NCI-H128 (cell line): Measurements from ENCODE around the gene SLBP.

Experiments used
- DNase-seq: peaks from one replicate; lab custom pipeline; 2025; ENCODE audit not compliant: unreplicated experiment; lab: John Stamatoyannopoulos, UW

The SLBP gene

DNA sequence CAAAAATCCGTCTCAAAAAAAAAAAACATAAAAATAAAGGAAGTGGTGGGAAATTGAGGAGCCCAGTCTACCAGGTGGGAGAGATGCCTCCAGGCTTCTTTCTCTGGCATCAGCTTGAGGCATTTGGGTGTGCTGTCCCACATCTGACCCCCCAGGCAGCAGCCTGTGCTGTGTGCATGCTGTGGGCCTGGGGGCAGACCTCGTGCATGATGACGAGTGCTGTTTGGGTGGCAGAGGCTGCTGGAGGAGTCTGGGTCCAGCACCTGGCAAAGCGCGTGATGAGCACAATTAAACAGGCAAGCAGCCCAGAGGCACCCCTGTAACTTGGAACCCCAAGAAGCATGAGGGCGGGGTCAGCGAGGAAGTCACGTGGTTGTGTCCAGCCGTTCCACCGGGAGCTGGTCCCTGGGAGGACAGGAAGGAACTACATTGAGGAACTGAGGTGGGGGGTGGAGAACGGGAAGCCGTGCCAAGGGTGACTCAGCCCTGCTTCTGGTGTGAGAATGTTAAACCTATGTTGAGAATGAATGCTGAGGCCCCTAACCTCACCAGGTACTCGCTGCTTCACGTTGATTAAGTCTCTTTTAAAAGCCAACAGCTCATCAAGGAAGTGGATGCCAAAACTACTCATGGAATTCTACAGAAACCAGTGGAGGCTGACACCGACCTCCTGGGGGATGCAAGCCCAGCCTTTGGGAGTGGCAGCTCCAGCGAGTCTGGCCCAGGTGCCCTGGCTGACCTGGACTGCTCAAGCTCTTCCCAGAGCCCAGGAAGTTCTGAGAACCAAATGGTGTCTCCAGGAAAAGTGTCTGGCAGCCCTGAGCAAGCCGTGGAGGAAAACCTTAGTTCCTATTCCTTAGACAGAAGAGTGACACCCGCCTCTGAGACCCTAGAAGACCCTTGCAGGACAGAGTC is 15.3 kb upstream of the SLBP start:
- DNase-seq: no peak

DNA sequence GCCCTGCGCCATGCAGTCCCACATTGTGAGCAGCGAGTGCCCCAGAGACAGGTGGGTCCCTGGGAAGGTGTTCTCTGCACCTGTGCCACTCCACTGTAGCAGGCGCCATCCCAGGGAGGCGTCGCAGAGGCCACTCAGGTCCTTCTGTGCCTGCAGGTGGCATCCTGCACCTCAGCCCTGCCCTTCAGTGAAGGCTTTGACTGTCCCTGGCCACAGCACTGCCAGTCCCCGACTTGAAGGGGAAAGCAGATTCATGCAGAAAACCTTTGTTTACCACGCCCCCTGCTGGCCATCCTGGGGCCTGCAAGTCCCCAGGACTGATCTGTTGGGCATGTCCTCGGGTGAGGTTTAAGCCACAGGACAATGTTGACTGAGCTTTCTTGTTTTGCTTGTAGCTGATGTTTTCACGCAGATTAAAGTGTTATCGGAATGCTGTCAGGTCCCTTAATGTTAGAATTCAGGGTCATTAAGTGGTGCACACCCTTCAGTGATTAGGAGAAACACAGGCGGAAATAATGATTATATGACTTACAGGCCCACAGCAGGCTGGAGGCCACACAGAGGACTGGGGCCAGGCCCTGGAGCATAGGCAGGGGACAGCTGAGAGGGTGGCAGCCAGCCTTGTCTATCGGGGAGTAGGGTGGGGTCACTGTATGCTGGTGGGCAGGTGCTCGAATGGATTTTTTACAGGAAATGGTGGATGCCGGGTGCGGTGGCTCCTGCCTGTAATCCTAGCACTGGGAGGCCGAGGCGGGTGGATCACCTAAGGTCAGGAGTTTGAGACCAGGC is 14.2 kb upstream of the SLBP start:
- DNase-seq: peak; percentile 29

DNA sequence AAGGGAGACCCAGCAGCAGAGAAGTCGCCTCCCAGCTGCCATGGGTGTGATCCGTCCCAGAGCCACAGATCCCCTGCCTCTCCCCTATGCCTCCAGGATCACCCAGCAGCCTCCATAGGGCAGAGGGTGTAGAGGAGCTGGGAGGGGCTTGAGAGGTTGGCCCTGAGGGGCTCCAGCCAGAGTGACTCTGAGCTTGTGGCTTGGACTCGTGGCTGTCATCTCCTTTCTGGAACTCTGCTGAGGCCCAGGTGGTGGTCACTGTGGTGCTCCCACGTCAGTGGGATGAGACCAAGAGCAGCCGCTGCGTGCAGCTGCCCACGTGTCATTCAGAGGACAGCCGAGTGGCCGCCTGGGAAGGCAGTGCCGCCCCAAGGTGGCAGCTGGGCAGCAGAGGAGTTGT is 13.4 kb upstream of the SLBP start:
- no peak for DNase-seq

DNA sequence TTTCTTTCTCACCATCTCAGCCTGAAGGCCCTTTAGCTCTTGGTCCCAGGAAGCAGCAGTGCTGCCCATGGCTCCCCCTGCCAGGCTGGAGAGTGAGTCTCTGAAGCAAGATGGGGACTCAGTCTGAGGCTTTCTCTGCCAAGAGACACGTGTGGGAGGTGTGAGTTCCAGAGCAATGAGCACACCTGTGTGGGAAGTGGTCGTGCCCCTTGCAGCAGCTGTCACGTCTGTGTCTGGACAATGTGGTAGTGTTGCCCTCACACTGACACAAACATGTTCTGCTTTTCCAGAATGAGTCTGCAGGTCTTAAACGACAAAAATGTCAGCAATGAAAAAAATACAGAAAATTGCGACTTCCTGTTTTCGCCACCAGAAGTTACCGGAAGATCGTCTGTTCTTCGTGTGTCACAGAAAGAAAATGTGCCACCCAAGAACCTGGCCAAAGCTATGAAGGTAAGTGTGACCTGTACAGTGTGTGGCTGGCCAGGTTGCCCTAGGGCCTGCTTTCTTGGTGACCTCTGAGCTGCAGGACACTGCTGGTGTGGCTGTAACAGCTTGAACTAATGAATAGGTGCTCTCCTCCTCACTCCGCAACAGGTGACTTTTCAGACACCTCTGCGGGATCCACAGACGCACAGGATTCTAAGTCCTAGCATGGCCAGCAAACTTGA is 11.1 kb upstream of the SLBP start:
- no peak for DNase-seq

DNA sequence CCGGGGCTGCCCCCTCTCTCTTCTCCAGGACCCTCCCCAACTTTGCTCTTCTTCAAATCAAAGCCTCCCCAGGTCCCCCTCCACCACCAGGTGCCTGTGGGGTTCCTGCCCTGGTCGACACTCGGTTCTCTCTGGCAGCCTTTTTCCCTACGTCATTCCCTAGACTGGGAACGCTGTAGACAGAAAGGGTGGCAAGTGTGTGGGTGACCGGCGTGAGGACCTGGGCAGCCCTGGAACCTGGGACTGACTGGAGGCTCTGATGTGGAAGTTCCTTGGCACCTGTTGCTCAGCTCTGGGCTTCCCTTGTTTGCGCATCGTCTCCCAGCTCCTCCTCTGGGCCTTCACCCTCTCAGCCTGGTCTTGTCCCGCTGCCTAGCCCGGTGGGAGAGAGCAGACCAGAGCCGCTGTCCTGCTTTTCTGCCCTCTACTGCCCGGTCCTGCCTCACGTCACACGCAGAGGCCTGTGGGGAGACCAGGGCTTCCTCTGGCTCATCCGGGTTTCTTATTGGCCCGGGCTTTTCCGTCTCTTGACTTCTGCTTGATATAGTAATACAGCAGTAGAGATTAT is 10.5 kb upstream of the SLBP start:
- DNase-seq: no peak

DNA sequence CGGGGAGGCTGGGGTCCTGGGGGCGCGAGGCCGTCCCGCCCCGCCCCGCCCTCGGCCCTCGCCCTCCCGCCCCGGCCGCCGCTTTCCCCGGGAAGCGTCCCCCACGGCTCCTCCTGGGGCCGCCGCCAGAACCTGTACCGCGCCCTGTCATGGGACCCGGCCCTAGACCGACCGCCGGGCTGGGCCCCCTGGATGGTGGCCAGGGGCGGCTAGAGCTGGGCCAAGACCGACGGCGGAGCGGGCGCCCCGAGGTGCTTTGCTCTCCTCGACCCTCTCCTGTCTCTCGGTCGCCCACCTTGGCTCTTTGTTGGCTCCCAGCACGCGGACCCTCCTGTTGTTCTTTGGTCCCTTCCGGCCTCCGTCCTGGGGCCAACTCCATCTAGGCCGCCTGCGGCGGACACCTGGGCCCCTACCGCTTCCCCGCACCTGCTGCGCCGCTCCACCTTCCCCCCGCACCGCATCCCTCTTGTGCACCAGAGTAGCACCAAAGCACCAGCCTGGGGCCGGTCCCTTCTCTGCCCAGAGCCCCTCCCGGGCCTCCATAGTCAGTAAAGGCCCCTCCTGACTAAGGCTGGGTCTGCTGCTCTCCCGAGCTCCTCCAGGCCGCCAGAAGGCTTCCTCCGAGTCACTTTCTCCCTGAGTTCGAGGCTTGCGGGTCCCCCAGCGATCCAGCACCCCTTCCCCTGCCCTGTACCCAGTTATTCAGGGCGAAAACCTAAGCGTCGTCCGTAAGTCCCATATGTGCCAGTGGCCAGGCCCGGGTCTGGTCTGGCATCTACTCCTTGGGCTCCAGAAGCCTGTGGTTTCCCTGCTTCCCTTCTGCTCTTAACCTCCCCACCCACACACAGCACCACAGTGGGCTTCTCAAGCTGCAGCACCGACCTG is 9.8 kb upstream of the SLBP start:
- no peak for DNase-seq

DNA sequence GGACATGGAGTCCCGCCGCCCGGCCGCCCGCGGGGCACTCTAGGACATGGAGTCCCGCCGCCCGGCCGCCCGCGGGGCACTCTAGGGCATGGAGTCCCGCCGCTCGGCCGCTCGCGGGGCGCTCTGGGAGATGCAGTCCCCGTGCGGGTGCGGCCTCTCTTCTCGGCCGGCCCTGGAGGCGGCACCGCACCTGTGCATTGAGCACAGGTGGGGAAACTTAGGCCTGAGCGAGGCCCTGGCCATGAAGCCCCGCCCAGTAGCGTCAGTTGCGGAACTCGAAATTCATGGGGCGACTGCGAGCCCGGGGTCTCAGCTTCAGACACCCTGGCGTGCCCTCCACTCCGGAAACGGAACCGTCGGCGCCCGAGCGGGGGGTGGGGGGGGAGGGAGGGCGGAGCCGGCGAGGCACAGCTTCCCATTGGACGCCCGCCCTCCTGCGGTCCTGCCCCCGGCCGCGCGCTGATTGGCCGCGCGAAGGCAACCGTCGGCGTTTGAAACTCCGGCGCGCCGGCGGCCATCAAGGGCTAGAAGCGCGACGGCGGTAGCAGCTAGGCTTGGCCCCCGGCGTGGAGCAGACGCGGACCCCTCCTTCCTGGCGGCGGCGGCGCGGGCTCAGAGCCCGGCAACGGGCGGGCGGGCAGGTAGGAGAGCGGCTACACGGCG is 9.0 kb upstream of the SLBP start, which contains the start of the genes TACC3 and TMEM129:
TSS of gene TACC3 (plus strand) at position 519 of the 663 bp plus-strand sequence. CDS start 1,901 bp downstream, outside the sequence.
TSS of gene TMEM129 (minus strand) at position 321 of the 663 bp plus-strand sequence. CDS start 486 bp downstream, outside the sequence.
- DNase-seq: peak; percentile 92

DNA sequence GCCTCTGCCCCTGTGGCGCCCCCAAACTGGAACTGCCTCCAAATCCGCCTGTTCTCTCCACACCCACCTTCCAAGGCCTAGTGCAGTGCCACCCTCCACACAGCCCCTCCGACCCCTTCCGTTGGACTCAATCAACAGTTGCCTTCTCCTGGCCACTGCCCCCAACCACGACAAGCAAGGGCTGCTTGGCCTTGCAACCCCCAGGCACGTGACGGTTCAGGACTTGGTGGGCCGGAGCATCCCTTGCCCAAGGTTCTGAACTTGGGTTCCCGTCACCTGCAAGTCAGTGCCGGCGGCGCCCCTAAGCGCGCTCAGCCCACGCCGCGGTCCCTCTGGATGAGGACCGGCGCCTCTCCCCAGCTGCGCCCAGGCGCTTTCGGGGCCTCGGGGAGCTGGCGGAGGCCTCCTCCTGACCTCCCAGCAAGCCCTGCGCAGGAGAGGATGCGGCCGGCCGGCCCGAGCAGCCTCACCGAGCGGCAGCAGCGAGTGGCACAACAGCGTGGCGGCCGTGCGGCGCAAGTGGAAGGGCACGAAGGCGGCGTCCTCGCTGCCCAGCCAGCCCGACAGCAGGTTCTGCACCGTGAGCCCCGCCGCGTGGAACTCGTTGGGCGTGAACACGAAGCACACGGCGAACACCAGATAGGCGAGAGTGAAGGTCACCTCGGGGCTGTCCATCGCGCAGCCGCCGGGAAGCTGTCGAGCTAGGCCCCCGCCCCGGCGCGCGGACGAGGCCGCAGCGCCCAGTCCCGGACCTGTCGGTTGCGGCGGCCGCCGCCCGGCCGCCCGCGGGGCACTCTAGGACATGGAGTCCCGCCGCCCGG is 8.3 kb upstream of the SLBP start:
- no peak for DNase-seq

DNA sequence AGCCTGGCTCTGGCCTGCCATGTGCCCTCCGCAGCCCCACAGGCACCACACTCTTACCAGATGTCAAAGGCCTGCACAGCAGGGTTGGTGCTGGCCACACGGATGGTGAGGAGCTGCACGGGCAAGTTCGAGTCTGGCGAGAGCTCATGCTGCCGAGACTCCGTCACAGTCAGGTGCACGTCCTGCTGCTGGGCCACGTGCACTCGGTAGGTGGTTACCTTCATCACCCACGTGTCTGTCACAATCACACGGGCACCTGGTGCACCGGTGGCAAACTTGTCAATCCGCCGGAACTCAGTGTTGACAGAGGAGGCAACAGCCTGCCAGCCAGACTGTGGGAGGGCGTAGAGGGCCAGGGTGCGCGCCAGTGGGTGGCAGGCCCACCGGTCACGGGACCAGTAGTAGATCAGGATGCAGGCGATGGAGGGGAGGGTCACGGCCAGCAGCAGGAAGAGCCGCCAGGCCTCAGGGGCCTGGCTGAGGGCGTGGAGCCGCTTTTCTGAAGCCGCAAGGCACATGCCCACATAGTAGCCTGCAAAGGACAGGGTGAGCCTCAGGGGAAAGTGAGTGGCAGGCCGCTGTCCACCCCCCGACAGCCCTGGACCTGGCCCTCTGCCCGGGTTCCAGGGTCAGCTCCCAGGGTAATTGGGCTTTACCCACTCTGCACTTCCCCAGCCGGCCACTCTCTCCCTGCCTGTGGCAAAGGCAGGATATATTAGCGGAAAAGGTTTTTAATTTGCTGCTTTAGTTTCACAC is 6.2 kb upstream of the SLBP start:
- no peak for DNase-seq

DNA sequence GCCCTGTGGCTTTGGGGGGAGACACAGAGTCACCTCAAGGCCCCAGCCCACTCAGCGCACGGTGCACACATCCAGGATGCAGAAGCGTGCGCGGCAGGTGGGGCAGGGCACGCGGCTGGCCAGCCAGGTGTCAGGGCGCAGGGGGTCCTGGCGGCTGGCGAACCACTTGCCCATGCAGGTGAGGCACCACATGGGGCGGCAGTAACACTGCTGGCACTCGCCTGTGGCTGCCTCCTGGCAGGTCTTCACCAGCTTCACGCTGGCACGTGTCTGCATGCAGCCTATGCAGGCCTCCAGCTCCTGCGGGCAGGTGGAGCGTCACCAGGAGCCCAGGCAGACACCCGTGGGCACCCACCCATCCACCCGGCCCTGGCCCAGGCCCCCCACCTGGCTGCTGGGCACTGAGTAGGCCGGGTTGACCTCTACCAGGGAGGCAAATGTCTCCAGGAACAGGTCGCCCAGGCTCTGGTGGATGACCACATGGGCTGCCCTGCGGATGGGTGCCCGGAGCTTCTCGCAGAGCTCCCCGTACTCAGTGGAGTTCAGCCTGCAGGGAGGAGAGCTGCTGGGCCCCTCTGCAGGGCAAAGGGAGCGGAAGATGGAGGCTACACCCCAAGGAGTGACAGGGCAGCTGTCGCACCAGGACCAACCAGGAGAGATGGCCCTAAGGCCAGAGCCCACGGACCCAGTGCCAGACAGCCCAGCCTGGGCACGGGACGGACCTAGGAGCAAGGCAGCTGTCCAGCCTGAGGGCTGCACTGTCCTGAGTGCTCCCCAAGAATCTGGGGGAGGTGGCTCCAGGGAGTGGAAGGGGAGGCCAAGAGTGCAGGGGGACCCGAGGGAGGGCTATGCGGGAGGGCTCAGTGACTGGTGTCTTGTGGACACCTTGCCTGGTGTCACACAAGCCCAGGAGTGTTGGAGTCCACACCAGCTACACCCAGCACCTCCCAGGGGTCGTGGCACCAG is 5.3 kb upstream of the SLBP start:
- no peak for DNase-seq

DNA sequence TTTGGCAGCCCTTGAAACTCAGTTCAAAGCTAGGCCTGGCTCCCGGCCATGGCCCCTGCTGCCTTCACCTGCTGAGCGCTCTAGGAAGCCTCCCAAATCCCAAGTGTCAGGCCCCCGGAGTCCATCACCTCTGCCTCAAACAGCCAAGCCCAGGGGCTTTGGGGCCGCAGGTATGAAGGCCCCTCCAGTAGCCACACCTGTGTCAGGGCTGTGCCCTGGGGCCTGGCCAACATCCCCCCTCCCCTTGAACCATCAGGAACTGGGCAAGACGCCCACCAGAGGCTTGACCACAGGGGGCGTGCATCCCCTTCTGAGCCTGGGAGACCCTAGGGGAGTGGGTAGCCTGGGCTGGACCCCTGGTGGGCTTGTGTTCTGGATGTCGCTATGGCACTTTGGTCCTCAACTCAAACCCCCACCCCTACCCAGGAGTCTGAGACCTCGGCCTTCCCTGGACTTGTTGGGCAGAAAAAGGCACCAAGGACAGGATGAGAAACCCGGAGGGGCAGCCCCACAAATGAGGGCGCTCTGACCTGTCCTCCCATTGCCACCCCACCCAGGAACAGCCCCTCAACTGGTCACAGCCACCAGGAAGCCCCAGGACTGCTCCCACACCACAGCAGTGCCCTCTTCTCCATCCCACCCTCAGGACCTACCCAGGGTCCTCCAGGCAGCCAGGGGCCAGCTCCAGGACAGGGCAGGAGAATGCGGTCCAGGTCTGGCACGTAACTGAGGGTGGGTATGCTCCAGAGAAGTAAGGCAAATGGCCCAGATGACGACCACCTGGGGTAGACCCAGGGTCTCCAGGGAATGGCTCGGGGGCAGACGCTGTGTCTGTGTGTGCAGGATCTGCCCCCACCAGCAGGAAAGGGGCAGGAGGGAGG is 4.2 kb upstream of the SLBP start:
- no peak for DNase-seq

DNA sequence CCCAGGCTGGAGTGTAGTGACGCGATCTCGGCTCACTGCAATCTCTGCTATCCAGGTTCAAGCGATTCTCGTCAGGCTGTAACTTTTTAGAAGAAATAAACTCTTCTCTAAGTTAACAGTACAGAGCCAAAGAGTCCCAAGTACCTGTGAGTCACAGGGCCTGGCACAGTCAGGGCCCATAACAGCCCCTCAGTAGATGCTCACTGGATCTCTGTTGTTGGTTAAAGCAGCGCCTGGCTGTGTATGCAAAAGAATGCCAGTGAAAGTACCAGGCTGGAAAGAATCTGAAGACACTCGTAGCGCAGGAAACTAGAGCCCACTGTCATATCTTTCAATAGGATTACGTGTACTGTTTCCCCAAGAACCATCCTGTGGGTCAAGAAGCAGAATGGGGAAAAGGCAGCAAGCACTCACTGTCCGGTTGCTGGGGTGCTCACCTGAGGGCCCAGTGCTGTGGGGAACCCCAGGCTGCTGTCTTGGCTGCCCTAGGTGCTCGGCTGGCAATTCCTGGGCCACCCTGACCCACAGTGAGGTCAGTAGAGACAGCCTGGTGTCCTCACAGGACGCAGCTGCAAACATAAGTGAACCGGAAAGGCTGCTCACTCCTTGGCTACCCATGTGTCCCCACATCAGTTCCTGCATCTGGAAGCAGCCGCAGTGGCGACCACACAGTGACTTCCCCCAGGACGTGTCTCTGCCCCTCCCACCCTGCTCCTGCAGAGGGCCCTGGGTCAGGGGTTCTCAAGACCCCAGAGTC is 3.1 kb upstream of the SLBP start:
- DNase-seq: no peak

DNA sequence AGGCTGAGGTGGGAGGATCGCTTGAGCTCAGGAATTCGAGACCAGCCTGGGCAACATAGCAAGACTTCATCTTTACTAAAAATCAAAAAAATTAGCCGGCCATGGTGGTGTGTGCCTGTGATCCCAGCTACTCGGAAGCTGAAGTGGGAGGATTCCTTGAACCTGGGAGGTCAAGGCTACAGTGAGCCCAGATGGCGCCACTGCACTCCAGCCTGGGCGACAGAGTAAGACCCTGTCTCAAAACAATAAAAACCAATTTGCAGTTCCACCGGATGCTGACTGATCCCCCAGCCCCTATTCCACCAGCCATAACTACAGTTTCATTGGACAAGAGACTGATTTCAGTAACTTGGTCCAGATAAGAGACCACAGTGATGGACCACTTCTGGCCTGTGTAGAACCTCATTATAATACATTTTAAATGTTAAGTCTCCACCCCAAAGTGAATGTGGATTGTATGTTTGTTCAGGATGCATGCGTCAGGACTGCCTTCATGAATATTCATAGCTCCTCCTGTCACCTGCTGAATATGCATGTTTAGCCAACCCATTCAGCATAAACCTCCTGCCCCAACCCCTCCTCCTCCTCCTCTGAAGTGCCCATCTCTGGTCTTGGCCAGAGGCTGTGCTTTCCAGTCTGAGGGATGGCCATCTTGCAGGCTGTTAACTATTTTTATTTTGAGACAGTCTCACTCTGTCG is 2.3 kb upstream of the SLBP start:
- DNase-seq: no peak

DNA sequence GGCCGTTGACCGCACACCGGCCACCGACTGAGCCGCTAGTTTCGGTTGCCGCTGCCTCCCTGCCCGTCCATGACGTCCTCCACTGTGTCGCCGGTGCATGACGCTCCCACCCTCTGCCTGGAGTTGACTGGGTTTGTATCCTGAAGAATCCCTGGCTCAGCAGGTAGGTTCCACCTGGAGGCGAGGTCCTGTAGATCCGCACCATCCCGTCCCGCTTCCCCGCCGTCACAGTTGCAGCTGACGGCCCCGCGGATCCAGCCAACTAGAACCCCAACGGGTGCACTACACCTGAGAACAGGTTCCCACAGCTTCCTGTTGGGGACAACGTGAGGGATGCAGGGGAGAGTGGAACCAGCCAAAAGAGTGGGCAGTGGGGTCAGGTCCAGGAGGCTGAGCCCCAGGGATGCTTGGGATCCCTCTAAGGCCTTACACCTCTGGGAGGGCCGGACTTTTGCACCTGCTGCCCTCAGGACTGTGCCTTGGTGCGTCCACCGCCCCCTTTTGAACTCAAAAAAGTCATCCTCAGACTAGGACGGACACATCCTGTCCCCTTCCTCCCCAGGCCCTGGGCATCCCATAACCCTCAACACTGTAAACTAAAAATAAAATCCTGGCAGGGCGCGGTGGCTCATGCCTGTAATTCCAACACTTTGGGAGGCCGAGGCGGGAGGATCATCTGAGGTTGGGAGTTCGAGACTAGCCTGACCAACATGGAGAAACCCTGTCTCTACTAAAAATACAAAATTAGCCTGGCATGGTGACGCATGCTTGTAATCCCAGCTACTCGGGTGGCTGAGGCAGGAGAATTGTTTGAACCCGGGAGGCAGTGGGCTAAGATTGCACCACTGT is 1.1 kb upstream of the SLBP start:
- DNase-seq: no peak
